ENCODE results near the gene FLT3LG.
"Not testable (repeated sequence)": the region's sequence is repeated elsewhere in the genome, so short reads cannot be mapped to it uniquely, and the experiment has no call there.

The FLT3LG gene

GRCh38 chr19:49441210-49441959 is 32.6 kb upstream of the FLT3LG start, which contains the start of gene SLC17A7:
TSS of gene SLC17A7 (minus strand) at chr19:49441527. CDS start at chr19:49441379, 148 bp downstream.
- FAIRE-seq, result peak; percentile 88

- FAIRE-seq, result no peak
Observed at GRCh38 chr19:49441960-49442350, 32.1 kb upstream of the FLT3LG start.

- FAIRE-seq, result no peak
Observed at GRCh38 chr19:49442354-49442753, 31.7 kb upstream of the FLT3LG start.

GRCh38 chr19:49442771-49443365 is 31.1 kb upstream of the FLT3LG start:
- peak; percentile 63 for FAIRE-seq

- FAIRE-seq, result peak; percentile 78
Observed at GRCh38 chr19:49443366-49444099, 30.5 kb upstream of the FLT3LG start.

- FAIRE-seq, result not testable (repeated sequence)
Observed at GRCh38 chr19:49444100-49444700, 29.8 kb upstream of the FLT3LG start.

- FAIRE-seq, result no peak
Observed at GRCh38 chr19:49445997-49446396, 28.0 kb upstream of the FLT3LG start.

GRCh38 chr19:49447485-49448431 is 26.3 kb upstream of the FLT3LG start:
- no peak for FAIRE-seq

GRCh38 chr19:49448432-49448786 is 25.6 kb upstream of the FLT3LG start:
- FAIRE-seq, result no peak

- FAIRE-seq, result no peak
Observed at GRCh38 chr19:49450405-49450804, 23.6 kb upstream of the FLT3LG start.

- peak; percentile 93 for FAIRE-seq
Observed at GRCh38 chr19:49451430-49452181, 22.4 kb upstream of the FLT3LG start, which contains the start of gene PIH1D1. TSS of gene PIH1D1 (minus strand) at chr19:49451814. CDS start at chr19:49451574, 240 bp downstream.

- peak; percentile 94 for FAIRE-seq
Observed at GRCh38 chr19:49453013-49453756, 20.8 kb upstream of the FLT3LG start, which contains the start of gene ALDH16A1. TSS of gene ALDH16A1 (plus strand) at chr19:49453225. CDS start at chr19:49453332, 107 bp downstream.

- no peak for FAIRE-seq
Observed at GRCh38 chr19:49453757-49454240, 20.2 kb upstream of the FLT3LG start.

- FAIRE-seq, result no peak
Observed at GRCh38 chr19:49455773-49456172, 18.2 kb upstream of the FLT3LG start.

- FAIRE-seq, result no peak
Observed at GRCh38 chr19:49456326-49456725, 17.7 kb upstream of the FLT3LG start.

GRCh38 chr19:49458567-49458903 is 15.5 kb upstream of the FLT3LG start:
- FAIRE-seq, result no peak

- FAIRE-seq, result no peak
Observed at GRCh38 chr19:49459388-49459787, 14.6 kb upstream of the FLT3LG start.

GRCh38 chr19:49461130-49461529 is 12.9 kb upstream of the FLT3LG start:
- not testable (repeated sequence) for FAIRE-seq

- FAIRE-seq, result no peak
Observed at GRCh38 chr19:49461656-49462055, 12.4 kb upstream of the FLT3LG start.

GRCh38 chr19:49462492-49462891 is 11.5 kb upstream of the FLT3LG start:
- FAIRE-seq, result no peak
